ENCODE measurements around the gene PCIF1. TPM values are rescaled to one million over a fixed set of nuclear protein-coding genes. Genes with fewer than 3 reads are reported as not detected.

The PCIF1 gene
- total RNA-seq, 2 experiments from 2014 or later, result 100 TPM

- Mint-ChIP-seq H3K9me3 (no peaks in the 10 kb centered on the region), H3K4me1 (ENCODE audit: low read depth) (peaks cover 4% of the 10 kb centered on the region), H3K4me3 (no peak overlapping the region), H3K27me3 (no peaks in the 10 kb centered on the region), H3K27ac (no peak overlapping the region), H3K36me3 (ENCODE audit: low read depth) (peaks cover 93% of the 10 kb centered on the region)
- peaks cover 92% of the 10 kb centered on the region for H3K36me3 ChIP-seq (ENCODE audit: insufficient read depth, low read length)
- H3K9me3 ChIP-seq (ENCODE audit: control insufficient read depth in 1 of 2, insufficient read depth in 1 of 2, low read length in 2 of 2), result no peaks in the 10 kb centered on the region
- H3K4me1 ChIP-seq (ENCODE audit: insufficient read depth, low read length), result peaks cover 11% of the 10 kb centered on the region
- DNase-seq, result peak in 1 of 14 experiments; percentile 10
- no peak overlapping the region for H3K27ac ChIP-seq (ENCODE audit: low read depth in 1 of 2, low read length in 2 of 2)
- H3K27me3 ChIP-seq (ENCODE audit: control insufficient read depth in 1 of 2, insufficient read depth in 2 of 2, low read length in 2 of 2), result no peaks in the 10 kb centered on the region
- H3K4me3 ChIP-seq (ENCODE audit: low read length), result no peak overlapping the region
- TF ChIP-seq CTCF (IDR thresholded peaks at IDR 0.05), result no peak
- CTCF ChIA-PET, result interaction anchor here (2.8 kb wide), 1 partner anchor 10 kb away, joined by 15 read pairs; no protein-coding TSS in a partner anchor
- intact Hi-C loops (cut with DNase I, micrococcal nuclease), result no loop called here
- POLR2A ChIA-PET, result interaction anchor here (2.2 to 2.3 kb wide), 2 partner anchors 12 to 26 kb away, joined by 12 to 15 read pairs; partner anchors contain the start of genes PCIF1 and ZNF335
- ATAC-seq (ENCODE audit: poor library complexity), result no peak
Measured at GRCh38 chr20:45959956-45960630, 25.6 kb downstream of the PCIF1 start.

DNA sequence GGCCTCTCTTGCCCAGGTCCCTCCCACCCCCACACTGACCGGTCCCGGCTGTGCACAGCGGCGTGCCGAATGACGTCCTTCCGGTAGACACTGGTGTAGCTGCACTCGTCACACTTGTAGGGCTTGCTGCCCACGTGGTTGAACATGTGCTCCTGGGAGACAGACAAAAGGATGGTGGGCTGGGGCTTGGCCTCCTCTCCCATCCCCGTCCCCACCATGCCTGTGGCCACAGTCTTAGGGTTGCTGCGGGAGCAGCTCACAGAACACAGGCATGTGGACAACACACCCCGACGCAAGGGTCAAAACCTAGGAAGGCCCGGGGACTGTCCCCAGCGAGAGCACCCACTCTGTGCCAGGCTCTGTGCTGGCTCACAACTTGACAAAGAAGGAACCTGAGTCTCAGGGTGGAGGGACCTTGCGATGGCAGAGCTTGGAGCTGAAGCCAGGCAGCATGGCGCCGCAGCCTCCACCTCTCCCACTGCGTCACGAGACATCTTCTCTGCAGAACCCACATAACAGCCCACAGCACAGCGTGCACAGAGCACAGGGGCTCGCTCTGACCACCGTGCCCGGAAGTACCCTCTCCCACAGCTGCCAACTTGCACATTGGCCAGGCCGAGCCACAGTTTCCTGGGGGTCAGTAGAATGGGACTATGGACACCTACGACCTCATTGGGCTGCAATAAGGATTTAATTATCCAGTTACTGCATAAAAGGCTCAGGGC lies 27.7 kb downstream of the PCIF1 start:
- Mint-ChIP-seq H3K36me3 (ENCODE audit: low read depth) (peaks cover 93% of the 10 kb centered on the region), H3K27ac (no peak overlapping the region), H3K4me3 (no peak overlapping the region), H3K4me1 (ENCODE audit: low read depth) (peaks cover 4% of the 10 kb centered on the region), H3K9me3 (no peaks in the 10 kb centered on the region), H3K27me3 (no peaks in the 10 kb centered on the region)
- POLR2A ChIA-PET, result interaction anchor here (3.3 kb wide), 1 partner anchor 27 kb away, joined by 22 read pairs; the partner anchor contains the start of gene PCIF1
- H3K27ac ChIP-seq (ENCODE audit: low read depth in 1 of 2, low read length in 2 of 2), result no peak overlapping the region
- no peak overlapping the region for H3K4me3 ChIP-seq (ENCODE audit: low read length)
- H3K9me3 ChIP-seq (ENCODE audit: control insufficient read depth in 1 of 2, insufficient read depth in 1 of 2, low read length in 2 of 2), result no peaks in the 10 kb centered on the region
- DNase-seq (peak in 2 of 14 experiments; percentile 8 to 24), ATAC-seq (ENCODE audit: poor library complexity) (no peak)
- H3K36me3 ChIP-seq (ENCODE audit: insufficient read depth, low read length), result peaks cover 96% of the 10 kb centered on the region
- CTCF ChIA-PET, result interaction anchor here (0.5 to 2.6 kb wide), 5 partner anchors 9 to 442 kb away, joined by 3 to 7 read pairs (median 3); no protein-coding TSS in a partner anchor
- intact Hi-C loops (cut with DNase I, micrococcal nuclease), result loop anchor here in 1 of 2 experiments (2.0 kb wide), 2 partner anchors 137 to 163 kb away; no protein-coding TSS in a partner anchor
- no peak for TF ChIP-seq CTCF (IDR thresholded peaks at IDR 0.05)
- H3K27me3 ChIP-seq (ENCODE audit: control insufficient read depth in 1 of 2, insufficient read depth in 2 of 2, low read length in 2 of 2), result no peaks in the 10 kb centered on the region
- peaks cover 11% of the 10 kb centered on the region for H3K4me1 ChIP-seq (ENCODE audit: insufficient read depth, low read length)

DNA sequence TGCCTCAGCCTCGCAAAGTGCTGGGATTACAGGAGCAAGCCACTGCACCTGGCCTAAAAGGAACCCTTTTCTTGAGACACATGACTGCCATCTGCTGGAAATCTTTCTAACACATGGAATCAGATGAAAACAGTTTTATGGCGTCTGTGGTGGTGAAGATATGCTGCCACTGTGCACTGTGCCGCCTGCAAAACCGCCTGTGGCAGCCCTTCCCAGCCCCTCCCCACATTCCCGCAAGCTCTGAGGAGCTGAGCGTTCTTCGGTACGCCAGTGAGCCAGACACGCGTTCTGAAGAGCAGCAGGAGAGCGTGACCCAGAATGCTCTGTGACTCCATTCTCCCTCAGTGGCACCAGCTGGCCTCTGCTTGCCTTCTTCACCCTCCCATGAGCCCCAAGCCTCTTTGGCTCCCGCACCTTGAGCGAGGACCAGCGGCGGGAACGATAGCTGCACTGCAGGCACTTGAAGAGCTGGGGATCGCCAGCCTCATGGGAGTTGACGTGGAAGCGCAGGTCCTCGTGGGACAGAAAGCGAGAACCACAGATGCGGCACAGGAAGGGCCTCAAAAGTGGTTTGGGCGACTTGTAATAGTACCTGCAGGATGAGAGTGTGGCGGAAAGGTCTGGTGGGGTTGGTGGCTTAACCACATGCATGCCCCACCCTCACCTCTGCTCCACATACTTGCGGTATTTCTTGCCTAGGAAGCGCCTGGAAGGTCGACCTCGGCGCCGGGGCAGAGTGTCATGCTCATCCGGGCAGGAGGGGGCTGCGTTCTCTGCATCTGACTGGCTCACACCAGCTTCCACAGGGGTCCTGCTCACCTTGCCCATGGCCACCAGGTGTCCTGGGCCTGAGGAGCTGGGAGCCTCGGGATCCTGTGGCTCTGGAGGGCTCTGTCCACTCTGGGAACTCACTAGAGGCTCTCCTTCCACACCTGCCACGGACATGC lies 28.8 kb downstream of the PCIF1 start:
- no peaks in the 10 kb centered on the region for H3K27me3 Mint-ChIP-seq
- peak; percentile 61 for ATAC-seq (ENCODE audit: poor library complexity)
- peak overlapping the region; percentile 30 for H3K4me3 Mint-ChIP-seq

More for the DNA sequence above, 28.8 kb downstream of the PCIF1 start:
- DNase-seq, result peak in 3 of 14 experiments; percentile 53 to 69 (median 66)
- H3K4me1 ChIP-seq (ENCODE audit: insufficient read depth, low read length), result peaks cover 13% of the 10 kb centered on the region
- Mint-ChIP-seq H3K9me3 (no peaks in the 10 kb centered on the region), H3K27ac (peak overlapping the region; percentile 59), H3K4me1 (ENCODE audit: low read depth) (peaks cover 4% of the 10 kb centered on the region), H3K36me3 (ENCODE audit: low read depth) (peaks cover 90% of the 10 kb centered on the region)
- TF ChIP-seq CTCF (IDR thresholded peaks at IDR 0.05), result no peak
- H3K4me3 ChIP-seq (ENCODE audit: low read length), result no peak overlapping the region
- ChIA-PET CTCF (interaction anchor here (1.2 to 2.6 kb wide), 2 partner anchors 30 to 164 kb away, joined by 5 to 7 read pairs; no protein-coding TSS in a partner anchor), POLR2A (interaction anchor here (3.3 kb wide), 1 partner anchor 28 kb away, joined by 22 read pairs; the partner anchor contains the start of gene PCIF1)
- peaks cover 97% of the 10 kb centered on the region for H3K36me3 ChIP-seq (ENCODE audit: insufficient read depth, low read length)
- intact Hi-C loops (cut with DNase I, micrococcal nuclease), result loop anchor here (1.0 to 2.0 kb wide), 3 partner anchors 139 to 165 kb away; no protein-coding TSS in a partner anchor
- H3K27me3 ChIP-seq (ENCODE audit: control insufficient read depth in 1 of 2, insufficient read depth in 2 of 2, low read length in 2 of 2), result no peaks in the 10 kb centered on the region
- H3K9me3 ChIP-seq (ENCODE audit: control insufficient read depth in 1 of 2, insufficient read depth in 1 of 2, low read length in 2 of 2), result no peaks in the 10 kb centered on the region
- H3K27ac ChIP-seq (ENCODE audit: low read depth in 1 of 2, low read length in 2 of 2), result no peak overlapping the region

All from CD4-positive, alpha-beta T cell (primary cell).